Raji (cell line): ENCODE measurements around the gene AP3B1.

ENCODE experiments used
- POLR2A ChIP-seq: IDR thresholded peaks from 2 replicates; pipeline ENCODE4 v1.6.1; 2011; ENCODE audit warnings: low read depth, low read length, control low read depth; ENCODE audit not compliant: insufficient read depth

The AP3B1 gene

GRCh38 chr5:78129597-78129996 lies 164.9 kb downstream of the AP3B1 start:
- TF ChIP-seq POLR2A, result no peak

DNA sequence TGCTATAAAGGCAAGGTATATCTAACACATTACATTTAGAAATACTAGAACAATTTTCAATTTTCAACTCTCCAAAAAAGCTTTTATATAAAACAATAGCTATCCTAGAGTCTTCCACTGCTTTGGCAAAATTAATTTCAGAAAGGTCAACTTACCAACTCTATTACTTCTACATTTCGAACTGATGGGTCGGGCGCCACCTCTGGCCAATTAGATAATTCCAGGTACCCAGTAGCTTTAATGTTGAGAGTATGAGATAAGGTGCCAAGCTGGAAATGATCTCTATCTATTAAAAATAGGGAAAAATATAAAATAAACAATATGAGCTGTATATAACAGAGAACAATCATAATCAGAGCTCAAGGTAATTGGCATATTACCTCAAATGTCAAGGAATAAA lies 166.6 kb downstream of the AP3B1 start:
- no peak for TF ChIP-seq POLR2A

DNA sequence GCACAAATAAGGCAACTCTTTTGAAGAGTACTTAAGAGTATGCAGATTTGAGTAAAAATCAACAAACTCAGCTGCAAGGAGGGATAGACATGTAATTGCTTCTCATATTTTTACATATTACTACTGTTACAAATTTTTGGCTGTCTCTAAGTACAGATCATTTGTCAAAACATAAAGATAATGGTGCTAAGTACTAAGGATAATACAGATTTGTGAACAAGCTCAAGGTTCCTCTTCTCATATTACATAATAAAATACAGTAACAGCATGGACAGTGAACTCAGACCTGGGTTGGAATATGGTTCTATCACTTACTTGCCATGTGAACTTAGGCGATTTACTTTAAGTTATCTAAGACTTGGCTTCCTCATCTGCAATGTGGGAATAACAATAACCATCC lies 168.0 kb downstream of the AP3B1 start:
- TF ChIP-seq POLR2A, result no peak

GRCh38 chr5:78116167-78116566 lies 178.3 kb downstream of the AP3B1 start:
- TF ChIP-seq POLR2A, result no peak

- no peak for TF ChIP-seq POLR2A
Measured at GRCh38 chr5:78113689-78114264, 180.7 kb downstream of the AP3B1 start.

- TF ChIP-seq POLR2A, result no peak
Measured at GRCh38 chr5:78112931-78113330, 181.6 kb downstream of the AP3B1 start.

DNA sequence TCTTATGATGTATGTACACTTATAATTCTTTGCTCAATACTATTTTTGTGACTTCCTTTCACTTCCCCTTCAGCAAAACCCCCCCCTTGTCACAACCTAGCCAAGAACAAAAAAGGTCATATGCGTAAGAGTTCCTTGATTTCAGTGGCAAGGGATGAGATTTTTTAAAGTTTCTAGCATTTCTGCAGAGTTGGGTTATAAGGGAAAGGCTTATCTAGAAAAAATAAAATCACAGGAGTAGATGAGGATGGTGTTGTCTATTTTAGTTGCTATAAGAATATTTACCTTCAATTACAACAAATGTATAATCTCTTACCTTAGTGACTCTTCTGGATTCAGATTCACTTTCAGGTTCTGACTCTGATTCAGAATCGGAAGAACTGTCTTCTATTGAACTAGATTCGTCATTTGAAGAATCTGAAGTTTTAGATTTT lies 184.6 kb downstream of the AP3B1 start:
- no peak for TF ChIP-seq POLR2A

GRCh38 chr5:78108564-78108963 lies 185.9 kb downstream of the AP3B1 start:
- no peak for TF ChIP-seq POLR2A

GRCh38 chr5:78103232-78103918 lies 191.1 kb downstream of the AP3B1 start:
- no peak for TF ChIP-seq POLR2A

DNA sequence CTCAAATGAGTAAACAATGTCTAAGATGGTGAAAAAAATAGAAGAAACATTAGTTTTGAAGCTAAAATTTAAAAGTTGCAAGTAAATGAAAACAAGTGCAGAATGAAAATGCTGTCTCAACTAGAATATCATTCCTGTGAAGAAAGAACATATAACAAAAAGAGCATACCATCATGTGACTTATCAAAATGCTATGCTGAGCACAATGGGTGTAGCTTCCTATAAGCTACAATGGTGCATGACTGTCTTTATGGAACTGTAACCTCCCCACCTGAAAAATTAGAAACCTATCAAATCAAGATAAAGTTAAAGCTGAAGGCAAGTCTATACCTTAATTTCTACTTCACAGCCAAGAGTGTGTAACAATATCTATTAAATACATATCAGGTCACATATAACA lies 192.0 kb downstream of the AP3B1 start:
- TF ChIP-seq POLR2A, result no peak

- TF ChIP-seq POLR2A, result no peak
Measured at GRCh38 chr5:78095125-78095524, 199.4 kb downstream of the AP3B1 start.

DNA sequence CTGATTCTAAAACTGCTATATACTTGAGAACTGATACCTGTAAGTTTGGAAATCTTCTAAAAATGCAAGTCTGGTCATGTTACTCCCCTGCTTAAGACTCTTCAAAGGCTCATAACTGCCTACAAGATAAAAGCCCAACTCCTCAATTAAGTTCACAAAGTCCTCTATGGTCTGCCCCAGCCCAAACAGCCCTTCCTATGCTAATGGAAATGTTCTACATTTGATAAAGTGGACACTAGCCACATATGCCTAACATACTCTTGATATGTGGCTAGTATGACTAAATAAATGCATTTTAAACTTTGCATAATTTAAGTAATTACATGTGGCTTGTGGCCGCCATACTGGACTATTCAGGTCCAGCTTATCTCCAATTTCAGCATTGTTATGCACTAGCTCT lies 204.5 kb downstream of the AP3B1 start:
- TF ChIP-seq POLR2A, result no peak

GRCh38 chr5:78078858-78079257 lies 215.6 kb downstream of the AP3B1 start:
- no peak for TF ChIP-seq POLR2A

GRCh38 chr5:78077369-78078068 lies 217.0 kb downstream of the AP3B1 start:
- no peak for TF ChIP-seq POLR2A

- no peak for TF ChIP-seq POLR2A
Measured at GRCh38 chr5:78076351-78076750, 218.1 kb downstream of the AP3B1 start.

- TF ChIP-seq POLR2A, result no peak
Measured at GRCh38 chr5:78075301-78075700, 219.2 kb downstream of the AP3B1 start.

GRCh38 chr5:78065663-78066062 lies 228.8 kb downstream of the AP3B1 start:
- TF ChIP-seq POLR2A, result no peak

GRCh38 chr5:78064941-78065472 lies 229.5 kb downstream of the AP3B1 start:
- no peak for TF ChIP-seq POLR2A
